Right forelimb (tissue), 1 donor: ENCODE results near the gene GSX1.
A peak's percentile ranks its signal among the peaks of the same experiment; 100 is the strongest.
"Not testable (repeated sequence)": the region's sequence is repeated elsewhere in the genome, so short reads cannot be mapped to it uniquely, and the experiment has no call there.

Source experiments
- DNase-seq: peaks from one replicate; pipeline ENCODE4 v3.0.0-alpha.2; 2018

Gene GSX1

DNA sequence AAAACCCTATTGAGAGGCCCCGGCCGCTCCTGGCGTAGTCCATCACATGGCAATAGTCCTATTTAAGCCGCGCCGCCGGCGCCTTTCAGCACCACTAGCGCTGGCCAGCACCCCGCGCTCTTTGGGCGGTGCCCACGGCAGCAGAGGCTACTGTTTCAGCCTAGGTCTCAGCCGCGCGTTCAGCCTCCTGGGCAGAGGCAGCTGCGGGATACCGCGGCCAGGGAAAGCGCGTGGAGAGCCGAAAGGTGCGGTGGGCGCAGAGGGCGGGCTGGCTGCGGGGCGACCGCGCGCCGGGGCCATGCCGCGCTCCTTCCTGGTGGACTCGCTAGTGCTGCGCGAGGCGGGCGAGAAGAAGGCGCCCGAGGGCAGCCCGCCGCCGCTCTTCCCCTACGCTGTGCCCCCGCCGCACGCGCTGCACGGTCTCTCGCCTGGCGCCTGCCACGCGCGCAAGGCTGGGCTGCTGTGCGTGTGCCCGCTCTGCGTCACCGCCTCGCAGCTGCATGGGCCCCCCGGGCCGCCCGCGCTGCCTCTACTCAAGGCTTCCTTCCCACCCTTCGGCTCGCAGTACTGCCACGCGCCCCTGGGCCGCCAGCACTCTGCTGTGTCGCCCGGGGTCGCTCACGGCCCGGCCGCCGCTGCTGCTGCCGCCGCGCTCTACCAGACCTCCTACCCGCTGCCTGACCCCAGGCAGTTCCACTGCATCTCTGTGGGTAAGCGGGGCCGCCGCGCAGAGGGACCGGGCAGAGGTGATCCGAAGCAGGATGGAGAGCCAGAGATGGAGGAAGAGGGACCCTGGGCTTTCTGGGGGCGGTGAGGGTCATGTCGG lies at the start of gene GSX1:
GSX1 (plus strand) TSS at position 91 of the 826 bp plus-strand sequence; CDS start at position 299, 208 bp downstream.
- DNase-seq, result peak; percentile 85

DNA sequence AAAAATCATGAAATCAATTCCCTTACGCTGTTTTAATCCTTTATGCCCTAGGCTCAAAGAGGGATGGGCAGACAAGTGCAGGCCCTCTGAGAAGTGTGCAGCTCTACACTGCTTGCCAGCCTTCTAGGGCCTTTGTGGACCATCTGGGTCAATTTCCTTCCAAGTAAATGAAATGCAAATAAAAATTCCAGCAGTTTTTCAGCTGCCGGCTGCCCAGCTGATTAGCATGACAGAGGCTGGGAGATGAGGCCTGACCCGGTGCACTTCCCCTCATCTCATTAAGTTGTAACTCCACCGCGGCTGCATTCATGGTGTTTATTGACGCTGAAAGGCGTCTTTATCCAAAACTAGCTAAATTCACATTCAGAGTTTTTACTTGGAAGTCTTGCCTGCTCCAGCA lies 47.5 kb upstream of the GSX1 start:
- no peak for DNase-seq

DNA sequence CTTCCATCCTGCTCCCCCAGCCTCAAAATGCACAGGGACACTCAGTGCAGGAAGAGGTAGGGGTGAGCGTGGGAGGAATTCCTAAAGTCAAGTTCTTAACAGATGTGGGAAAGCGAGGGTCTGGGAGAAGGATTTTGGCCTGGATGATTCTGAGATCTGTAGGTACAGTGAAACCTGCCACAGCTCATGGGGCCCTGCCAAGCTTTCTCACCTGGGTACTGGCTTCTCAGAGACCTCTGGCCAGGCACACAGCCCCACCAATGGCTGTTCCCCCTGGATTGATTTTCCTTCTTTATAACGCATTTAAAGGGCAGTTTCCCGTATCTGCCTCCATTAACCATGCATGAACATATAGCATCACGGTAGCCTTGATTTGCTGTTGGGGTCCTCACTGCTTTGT lies 47.0 kb upstream of the GSX1 start:
- no peak for DNase-seq

DNA sequence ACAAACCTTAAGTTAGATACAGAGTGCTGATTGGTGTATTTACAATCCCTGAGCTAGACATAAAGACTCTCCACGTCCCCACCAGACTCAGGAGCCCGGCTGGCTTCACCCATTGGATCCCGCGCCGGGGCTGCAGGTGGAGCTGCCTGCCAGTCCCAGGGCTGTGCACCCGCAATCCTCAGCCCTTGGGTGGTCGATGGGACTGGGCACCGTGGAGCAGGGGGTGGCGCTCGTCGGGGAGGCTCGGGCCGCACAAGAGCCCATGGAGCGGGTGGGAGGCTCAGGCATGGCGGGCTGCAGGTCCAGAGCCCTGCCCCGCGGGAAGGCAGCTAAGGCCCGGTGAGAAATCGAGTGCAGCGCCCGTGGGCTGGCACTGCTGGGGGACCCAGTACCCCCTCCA lies 44.1 kb upstream of the GSX1 start:
- DNase-seq, result not testable (repeated sequence)

DNA sequence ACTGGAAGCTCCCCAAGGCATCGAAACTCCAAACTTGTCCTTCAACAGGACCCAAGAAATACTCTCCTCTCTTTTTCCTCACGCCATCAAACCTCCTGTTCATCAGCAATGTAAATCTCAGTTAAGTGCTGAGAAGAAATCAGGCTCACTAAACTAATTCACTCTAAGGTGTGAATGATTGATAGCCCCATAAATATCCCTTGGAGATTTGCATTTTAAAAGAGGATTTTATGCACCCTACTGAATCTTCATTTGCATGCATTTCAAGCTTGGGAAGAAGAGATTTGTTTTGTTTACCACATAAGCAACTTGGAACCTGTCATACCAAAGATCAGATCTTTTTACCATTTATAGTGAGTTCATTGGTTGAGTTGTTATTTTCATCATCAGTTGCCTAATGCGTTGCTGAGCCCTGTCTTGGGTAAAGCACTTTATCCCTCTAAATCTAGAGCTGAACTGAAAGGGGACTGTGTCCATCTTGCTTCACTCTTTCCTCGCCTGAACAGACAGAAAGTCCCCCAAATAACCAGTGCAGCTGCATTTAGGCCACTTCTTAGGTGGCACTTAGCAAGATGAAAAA lies 40.2 kb upstream of the GSX1 start:
- no peak for DNase-seq

DNA sequence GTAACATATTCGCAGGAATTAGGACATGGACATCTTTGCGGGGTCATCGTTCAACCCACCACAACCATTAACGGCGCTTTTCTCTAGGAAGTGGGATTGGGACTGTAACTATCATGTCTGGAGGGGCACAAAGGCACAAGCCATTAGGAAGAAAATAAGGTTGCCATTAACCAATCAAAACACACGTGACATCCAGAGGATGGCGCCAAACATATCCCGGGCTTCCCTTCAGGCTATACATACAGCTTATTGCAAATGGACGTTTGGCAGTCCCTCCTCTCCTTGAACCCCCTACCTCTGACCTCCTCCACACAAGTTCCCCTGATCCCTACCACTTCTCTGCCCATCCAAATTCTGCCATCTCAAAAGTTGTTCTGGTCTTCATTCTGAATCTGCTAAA lies 26.6 kb upstream of the GSX1 start:
- DNase-seq, result no peak

DNA sequence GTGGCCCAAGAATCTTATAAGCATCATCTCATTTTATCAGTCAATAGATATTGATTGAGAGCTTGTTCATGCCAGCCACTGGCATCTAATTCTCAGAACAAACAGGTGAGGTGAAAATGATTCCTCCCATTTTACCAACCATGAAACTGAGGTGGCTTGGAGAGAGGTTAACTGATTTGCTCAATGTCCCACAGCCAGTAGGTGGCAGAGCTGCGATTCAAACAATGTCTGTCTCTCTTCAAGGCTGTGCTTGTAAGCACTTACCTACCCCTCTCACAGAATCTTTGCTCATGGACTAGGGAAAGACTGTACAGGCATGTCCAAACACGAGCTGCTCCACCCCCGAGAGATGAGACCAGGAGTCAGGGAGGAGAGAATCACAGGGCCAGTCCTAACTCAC lies 21.5 kb upstream of the GSX1 start:
- DNase-seq, result no peak

DNA sequence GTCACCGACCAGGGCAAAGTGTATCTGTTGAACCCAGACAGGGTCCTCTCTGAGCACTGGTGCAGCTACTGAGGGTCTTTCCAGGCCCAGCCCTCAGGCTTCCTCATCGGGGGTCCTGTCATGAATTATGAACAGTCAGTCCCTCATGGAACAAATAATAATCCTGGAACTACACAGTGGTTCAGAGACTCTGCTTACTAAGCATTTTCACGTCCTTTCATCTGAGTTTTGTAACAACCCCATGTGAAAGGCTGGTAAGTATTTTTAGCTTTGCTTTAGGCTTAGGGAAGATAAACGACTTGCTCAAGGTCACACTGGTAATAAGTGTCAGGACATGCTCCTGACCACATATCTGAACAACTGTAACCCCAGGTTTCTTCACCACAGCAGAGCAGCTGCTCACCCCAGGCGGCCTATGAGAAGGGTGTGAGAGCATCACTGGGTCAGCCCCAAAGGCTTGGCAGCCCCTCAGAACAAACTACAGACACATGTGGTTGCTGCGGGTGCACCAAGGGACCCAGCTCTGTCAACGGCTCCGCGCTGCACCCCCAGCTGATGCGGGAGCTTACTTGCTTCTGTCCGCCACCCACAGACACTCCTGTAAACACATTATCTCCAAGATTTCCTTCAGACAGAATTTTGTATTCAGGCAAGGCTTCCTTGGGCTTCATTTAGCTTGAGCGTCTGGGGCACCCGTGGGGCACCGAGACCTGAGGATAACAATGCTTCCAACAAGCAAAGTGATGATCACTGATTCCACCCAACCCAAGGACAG lies 19.4 kb upstream of the GSX1 start:
- no peak for DNase-seq

DNA sequence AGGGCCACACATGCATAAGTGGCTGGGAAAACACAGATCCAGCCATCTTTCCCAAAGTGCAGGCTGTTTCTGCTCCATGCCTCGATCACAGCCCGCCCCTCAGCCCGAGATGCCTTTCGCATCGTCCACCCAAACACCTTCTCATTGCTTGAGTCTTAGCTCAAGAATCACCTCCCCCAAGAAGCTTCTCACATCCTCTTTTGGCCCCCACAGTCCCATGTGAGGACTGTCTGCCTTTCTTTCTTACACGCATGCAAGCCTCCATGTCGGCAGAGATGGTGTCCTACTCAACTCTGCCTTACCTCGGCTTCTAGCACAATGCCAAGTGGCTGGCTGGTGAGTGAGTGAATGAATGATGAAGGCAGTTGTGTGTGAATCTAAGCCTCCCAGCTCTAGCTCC lies 18.1 kb upstream of the GSX1 start:
- DNase-seq, result no peak

DNA sequence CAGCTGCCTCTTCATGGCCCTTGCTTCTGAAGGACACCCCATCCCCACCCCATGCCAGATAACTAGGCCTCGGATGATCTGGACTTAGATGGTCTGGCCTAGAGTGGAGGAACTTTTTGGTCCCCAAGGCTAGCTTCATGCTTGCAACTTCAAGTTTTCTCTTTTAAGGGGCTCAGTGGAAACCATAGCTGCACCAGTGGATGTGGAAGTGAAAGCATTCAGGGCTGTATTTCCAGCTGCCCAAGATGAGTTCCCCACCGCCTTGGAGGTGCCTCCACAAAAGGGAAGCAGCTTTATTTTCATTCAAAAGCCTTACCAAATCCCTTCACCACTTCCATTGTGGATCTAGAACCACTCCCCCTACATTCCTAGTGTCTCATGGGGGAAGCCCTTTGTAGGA lies 17.6 kb upstream of the GSX1 start:
- DNase-seq, result no peak

DNA sequence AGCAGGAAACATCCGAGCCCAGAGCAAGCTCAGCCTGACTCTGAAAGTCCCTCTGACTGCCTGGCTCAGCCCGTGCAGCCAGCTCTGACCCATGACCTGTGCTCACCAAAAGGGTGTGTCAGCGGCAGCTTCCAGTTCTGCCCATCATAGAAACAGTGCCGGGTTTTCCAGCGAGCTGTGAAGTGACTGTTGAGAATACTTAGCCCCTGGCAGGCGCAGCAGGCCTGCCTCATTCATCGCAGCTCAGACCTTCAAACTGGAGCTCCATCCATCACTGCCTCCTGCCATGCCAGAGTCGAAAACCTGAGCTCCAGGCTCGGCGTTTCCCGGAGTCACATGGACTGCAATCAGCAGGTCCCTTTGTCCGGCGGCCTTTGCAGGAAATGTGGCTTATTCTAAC lies 16.3 kb upstream of the GSX1 start:
- DNase-seq, result no peak

DNA sequence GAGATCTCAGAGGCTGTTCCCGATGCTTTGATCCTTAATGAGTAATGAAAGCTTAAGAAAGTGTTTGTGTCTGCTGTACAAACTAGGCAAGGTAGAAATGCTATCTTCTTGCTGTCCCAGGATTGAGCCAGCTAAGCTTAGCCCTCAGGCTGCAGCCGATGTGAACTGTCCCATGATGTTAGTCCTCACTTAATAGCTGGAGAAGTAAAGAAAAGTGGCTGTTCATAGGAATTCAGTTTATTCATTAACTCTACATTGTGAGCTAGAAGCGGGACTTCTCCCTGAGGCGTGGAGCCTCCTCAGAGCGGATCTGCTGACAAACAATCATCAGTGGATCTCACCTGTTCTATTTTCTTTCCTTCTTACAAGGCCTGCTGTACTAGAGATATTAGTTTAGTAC lies 10.1 kb upstream of the GSX1 start:
- DNase-seq, result no peak

DNA sequence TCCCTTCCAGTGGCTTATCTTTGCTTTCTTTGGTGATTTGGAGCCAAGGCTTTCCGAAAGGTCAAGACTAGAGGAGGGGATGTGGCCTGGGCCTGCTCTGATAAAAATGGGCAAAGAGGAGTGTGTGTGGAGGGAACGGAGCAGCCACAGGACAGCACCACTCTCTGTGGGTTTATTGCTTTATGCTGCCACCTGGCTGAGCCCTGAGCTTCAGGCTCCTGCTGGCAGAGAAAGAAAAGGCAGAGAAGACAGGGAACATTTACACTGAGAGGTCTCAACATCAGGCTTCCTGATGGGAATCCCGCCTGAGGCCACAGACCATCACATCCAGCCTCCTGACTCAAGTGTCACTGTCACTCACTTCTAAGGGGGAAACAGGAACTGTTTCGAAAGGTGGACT lies 9.2 kb upstream of the GSX1 start:
- DNase-seq, result no peak

DNA sequence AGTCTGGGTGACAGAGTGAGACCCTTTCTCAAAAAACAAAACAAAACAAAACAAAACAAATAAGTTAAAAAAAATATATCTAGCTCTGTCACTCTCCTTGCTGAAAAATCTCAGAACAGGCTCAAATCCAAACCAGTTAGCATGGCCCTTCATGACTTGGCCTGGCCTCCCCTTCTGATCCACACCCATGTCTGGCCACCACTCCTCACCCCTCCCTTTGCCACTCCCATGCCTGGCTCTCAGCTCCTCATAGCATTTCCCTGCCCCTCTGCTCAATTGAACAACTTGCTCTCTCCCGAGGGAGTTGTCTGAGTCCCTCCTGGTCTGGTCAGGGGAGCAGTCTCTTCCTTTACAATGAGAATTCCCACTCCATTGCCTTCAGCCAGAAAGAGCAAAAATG lies 4.0 kb upstream of the GSX1 start:
- DNase-seq, result no peak

DNA sequence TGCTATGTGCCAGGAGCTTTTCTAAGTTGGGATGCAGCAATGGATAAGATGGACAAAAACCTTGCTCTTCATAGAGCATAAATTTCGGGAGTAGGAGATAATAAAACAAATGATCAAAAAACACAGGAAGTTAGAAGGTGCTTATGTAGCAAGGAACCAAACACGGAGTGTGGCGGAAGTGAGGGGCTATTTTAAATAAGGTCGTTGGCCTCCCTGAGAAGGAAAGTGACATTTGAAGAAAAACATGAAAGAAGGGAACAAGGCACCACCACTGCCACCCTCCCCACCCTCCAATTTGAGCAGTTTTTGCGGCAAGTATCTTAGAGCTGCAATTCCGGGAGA lies 3.2 kb upstream of the GSX1 start:
- DNase-seq, result no peak

DNA sequence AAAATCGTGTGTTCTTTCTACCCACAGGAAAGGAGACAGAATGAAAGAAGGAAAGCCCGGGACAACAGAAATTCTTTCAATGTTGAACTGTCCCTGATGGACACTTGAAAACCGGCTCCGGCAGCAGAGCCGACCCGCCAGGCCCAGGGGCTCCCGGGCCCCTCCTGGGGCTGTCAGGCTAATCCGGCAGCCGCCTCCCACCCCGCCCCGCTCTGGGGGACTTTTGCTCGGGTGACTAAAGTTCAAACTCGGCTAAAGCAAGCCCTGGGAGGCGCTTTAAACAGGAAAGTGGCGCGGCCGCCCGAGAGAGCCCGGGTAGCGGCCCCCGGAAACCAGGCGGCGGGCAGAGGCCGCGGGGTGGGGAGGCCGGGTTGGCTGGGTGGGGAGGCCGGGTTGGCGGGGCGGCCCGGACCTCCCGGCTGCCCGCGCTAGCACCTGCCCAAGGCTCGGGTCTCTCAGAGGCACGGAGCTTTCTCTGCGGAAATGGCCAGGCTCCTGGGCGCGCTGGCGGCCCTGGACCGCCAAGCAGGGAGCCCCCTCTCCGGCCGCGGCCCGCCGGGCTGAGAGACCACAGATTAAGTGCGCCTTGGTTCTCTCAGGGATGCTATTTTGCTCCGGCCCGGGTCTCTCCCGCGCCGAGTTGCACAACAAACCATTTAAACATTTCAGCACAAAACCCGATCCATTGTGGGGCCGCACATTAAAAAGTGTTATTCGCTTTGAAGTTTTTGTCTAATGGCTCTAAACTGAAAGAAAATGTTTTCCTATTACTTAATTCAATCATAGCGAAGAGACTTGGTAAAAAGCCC lies 2.6 kb upstream of the GSX1 start:
- no peak for DNase-seq

DNA sequence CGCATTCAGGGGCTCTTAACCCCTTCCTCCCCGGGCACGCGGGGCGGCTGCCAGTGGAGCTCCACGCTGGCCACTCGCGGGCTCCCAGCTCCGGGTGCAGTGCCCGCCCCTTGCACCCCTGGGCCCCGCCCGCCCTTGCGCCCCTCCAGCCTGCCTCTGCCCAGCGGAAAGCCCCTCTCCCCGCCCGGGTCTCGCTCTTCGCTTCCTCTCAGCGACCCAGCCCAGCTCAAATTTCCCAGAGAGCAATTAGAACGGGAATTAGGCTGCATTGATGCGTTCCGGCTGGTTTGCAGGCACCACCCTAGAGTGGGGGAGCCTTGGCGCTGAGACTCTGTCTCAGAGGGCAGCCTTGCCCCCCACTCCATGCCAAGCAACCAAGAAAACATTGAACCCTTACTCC lies 1.8 kb upstream of the GSX1 start:
- DNase-seq, result no peak

DNA sequence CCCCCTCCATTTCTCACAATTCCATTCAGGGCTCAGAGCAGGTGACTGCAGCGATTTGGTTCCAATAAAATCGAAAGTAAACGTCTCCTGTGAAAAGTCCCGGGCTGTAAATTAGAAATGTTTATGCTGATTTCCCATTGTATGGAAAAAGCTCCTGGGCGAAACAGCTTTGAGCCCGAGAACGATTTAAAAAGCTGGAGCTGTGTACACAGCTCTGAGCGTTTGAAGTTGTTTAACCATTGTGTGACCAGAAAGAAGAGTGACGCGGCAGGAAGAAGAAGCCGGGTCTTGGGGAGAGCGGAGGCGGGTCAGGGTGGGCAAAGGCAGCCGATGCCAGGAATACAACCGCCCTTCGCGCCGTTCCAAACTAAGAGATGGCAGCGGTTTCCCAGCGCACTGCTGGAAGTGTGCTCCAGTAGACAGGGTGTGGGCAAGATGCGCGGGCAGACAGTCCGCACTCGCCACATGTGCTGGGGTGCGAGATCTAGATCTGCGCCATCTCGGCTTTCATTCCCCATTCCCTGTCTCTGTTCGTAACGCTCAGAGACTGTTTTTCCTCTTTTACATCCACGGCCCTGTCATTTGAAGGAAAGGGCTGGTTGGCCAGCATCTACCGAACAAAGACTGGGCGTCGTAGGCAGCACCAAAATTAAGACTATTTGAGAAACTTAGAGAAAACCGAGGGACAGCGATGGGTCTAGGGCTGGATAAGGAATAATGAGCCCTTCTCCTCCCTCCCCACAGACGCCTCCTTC lies 960 bp upstream of the GSX1 start:
- DNase-seq, result no peak

DNA sequence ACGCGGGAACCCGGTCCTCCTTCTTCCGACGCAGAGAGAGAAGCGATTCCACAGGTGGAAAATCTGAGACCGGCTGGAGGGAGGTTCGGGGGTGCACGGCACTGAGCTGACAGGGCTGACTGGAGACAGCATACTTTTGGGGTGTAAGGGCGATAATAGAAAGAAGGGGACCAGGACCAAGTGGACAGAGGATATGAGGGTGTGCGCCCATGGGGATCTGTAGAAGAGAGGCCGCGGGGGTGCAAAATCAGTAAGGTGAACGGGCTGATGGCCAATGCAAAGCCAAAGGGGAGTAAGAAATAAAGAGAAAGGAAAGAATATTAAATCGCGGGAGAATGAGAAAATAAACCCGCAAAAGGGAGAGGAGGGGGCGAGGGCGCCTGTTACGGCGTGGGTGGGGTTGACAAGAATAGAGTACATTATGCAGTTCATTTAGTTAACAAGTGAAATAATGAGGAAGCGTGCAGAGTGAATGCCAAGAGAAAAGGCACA lies 336 bp upstream of the GSX1 start:
- DNase-seq, result no peak

DNA sequence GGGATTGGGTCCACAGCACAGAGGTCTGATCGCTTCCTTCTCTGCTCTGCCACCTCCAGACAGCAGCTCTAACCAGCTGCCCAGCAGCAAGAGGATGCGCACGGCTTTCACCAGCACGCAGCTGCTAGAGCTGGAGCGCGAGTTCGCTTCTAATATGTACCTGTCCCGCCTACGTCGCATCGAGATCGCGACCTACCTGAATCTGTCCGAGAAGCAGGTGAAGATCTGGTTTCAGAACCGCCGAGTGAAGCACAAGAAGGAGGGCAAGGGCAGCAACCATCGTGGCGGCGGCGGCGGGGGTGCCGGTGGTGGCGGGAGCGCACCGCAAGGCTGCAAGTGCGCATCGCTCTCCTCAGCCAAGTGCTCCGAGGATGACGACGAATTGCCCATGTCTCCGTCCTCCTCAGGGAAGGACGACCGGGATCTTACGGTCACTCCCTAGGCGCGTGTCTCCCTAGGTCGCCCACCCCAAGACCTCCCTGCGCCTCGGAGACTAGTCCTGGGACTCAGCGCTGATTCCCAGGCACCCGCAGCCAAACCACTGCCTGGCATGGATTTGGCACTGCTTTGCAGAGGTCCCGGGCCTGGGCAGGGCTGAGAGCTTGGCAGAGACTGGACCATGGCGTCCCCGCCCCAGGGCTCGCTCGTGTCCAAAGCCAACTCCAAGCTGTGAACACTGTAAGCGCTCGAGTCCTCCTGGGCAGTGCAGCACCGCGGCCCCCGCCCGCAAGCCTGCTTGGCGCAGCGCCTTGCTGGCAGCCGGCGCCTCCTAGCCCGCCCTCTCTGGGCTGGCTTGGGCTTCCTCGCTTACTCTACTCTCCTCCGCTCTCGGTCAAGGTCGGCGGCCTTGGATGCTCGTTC lies 1.5 kb downstream of the GSX1 start:
- DNase-seq, result no peak

DNA sequence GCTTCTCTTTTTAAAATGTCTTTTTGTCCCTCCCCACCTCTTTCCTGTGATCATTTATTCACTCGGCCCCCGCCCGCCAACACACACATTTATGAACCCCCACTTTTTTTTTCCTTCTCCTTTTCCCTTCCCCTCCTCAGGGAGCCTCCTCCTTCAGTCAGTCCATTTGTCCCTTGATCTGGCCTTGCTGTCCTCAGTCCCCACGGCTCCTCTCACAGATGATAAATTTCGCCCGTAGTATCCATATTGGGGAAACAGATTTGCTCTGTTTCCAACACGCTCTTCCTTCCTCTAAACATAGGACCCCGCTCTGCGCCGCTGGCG lies 2.0 kb downstream of the GSX1 start:
- DNase-seq, result no peak
